Gastroesophageal sphincter (tissue), 4 donors: ENCODE measurements around the gene SMAD6. TPM values are rescaled to one million over a fixed set of nuclear protein-coding genes. Genes with fewer than 3 reads are reported as not detected.

Experiments used
- ATAC-seq: fragments of 150-250 bp; one replicate; pipeline ENCODE4 v1.9.1; 2016; ENCODE audit warnings: mild to moderate bottlenecking, moderate library complexity
- H3K27ac ChIP-seq, 4 donors: fragments of 200-600 bp; sonication (generic) in 3 of 4; 1 replicate in 3 of 4; 2 replicates in 1 of 4; pipeline ENCODE4 v1.5.1; 2016 to 2019
- H3K27me3 ChIP-seq: fragments of 200-600 bp; sonication (generic); one replicate; pipeline ENCODE4 v1.5.1; 2019
- H3K36me3 ChIP-seq, 2 donors: fragments of 200-600 bp; sonication (generic); one replicate each; pipeline ENCODE4 v1.5.1; 2019; ENCODE audit warnings: control low read depth in 1 of 2
- H3K4me1 ChIP-seq, 3 donors: fragments of 200-600 bp; sonication (generic); 1 replicate in 2 of 3; 2 replicates in 1 of 3; pipeline ENCODE4 v1.5.1; 2016 to 2019; ENCODE audit warnings: control low read depth in 2 of 3
- H3K4me3 ChIP-seq, 2 donors: fragments of 200-600 bp; sonication (generic); one replicate each; pipeline ENCODE4 v1.5.1; 2019; ENCODE audit warnings: mild to moderate bottlenecking in 1 of 2, moderate library complexity in 1 of 2
- H3K9me3 ChIP-seq, 3 donors: fragments of 200-600 bp; sonication (generic); one replicate each; pipeline ENCODE4 v1.5.1; 2017 to 2019; ENCODE audit warnings: control low read depth in 2 of 3
- EP300 ChIP-seq: sonication (generic); formaldehyde crosslinking; IDR thresholded peaks from one replicate; pipeline ENCODE4 v1.6.1; 2017; ENCODE audit warnings: antibody characterized with exemption, mild to moderate bottlenecking
- POLR2A ChIP-seq, 2 donors: fragments of 450-650 bp; IDR thresholded peaks; one replicate each; pipeline ENCODE4 v1.6.1; 2017; ENCODE audit warnings: antibody characterized with exemption in 2 of 2, mild to moderate bottlenecking in 2 of 2, moderate library complexity in 1 of 2
- POLR2AphosphoS5 ChIP-seq: sonication (generic); formaldehyde crosslinking; IDR thresholded peaks from one replicate; pipeline ENCODE4 v1.6.1; 2017; ENCODE audit warnings: antibody characterized with exemption
- WGBS, 2 donors: methylation state at CpG; one replicate each; pipeline ENCODE4 v1.1.5; 2018; ENCODE audit warnings: low coverage in 1 of 2; 5-methylcytosine and 5-hydroxymethylcytosine counted together
- total RNA-seq, 4 donors: library from RNA; depleted of rRNA; stranded (reverse); fragments of >200 nt; gene quantifications; one replicate each; pipeline ENCODE4 v1.1.0, GENCODE V29; 2016
- TF ChIP-seq, protein P1 (sequence below), 4 experiments: fragments of 200-600 bp in 2 of 4; fragments of 450-650 bp in 2 of 4; sonication (generic) in 1 of 4; IDR thresholded peaks; one replicate each; pipeline ENCODE4 v1.5.1; 2017 to 2019; ENCODE audit warnings: antibody characterized with exemption in 4 of 4, mild to moderate bottlenecking in 2 of 4, moderate library complexity in 2 of 4

Gene SMAD6
- total RNA-seq, 4 donors from 2014 or later: 9.9 to 11.2 (median 10.9) TPM

DNA sequence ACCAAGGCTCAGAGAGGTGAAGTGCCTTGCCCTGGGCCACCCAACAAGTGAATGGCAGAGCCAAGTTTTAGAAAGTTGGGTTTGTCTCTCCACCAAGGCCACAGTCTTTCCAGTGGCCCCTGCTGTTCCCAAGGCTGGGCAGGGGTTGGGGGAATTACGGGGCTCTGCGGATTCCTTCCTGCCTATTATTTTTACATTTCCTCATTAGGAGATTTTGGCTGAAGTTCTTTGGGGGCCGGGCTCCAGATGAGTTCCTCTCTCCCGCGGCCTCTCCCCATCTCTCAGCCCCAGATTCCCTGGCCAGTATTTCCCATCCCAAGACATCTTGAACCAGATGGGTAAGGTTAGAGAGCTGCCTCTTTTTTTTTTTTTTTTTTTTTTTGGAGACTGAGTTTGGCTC, 44.0 kb upstream of the SMAD6 start:
- Histone ChIP-seq H3K4me1 (peaks cover 0 to 18% (median 4%) of the 10 kb centered on the region in 3 donors), H3K36me3 (no peaks in the 10 kb centered on the region), H3K27me3 (peaks cover 11% of the 10 kb centered on the region), H3K9me3 (no peaks in the 10 kb centered on the region), H3K4me3 (no peak overlapping the region), H3K27ac (peak overlapping the region in 1 of 4 donors; percentile 31)
- TF ChIP-seq, protein P1, sequence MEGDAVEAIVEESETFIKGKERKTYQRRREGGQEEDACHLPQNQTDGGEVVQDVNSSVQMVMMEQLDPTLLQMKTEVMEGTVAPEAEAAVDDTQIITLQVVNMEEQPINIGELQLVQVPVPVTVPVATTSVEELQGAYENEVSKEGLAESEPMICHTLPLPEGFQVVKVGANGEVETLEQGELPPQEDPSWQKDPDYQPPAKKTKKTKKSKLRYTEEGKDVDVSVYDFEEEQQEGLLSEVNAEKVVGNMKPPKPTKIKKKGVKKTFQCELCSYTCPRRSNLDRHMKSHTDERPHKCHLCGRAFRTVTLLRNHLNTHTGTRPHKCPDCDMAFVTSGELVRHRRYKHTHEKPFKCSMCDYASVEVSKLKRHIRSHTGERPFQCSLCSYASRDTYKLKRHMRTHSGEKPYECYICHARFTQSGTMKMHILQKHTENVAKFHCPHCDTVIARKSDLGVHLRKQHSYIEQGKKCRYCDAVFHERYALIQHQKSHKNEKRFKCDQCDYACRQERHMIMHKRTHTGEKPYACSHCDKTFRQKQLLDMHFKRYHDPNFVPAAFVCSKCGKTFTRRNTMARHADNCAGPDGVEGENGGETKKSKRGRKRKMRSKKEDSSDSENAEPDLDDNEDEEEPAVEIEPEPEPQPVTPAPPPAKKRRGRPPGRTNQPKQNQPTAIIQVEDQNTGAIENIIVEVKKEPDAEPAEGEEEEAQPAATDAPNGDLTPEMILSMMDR (IDR thresholded peaks at IDR 0.05): no peak
- no peak for TF ChIP-seq POLR2AphosphoS5
- no peak for TF ChIP-seq EP300
- TF ChIP-seq POLR2A (IDR thresholded peaks at IDR 0.05): no peak
- ATAC-seq: no peak
- WGBS, 2 donors: 30 to 60% methylated on average over 2 to 5 of the region's 5 CpGs

DNA sequence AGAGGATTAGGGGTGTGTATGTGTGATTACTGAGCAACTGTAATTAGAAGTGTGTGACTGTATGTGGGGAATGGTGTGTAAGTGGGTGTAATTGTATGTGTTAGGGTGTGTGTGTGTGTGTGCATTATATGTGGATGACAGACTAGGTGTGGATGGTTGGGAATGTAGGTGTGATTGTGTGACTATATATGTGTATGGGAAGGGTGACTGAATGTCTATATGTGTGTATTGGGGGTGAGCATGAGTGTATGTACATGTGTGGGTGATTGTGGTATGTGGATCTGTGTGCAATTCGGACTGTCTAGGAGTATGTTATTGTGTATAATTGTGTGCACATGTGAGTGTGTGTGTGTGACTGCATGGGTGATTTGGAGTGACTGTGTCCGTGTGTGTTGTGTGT, 43.2 kb upstream of the SMAD6 start:
- WGBS, 2 donors: 94 to 100% methylated on average over 2 of the region's 2 CpGs
- no peak for ATAC-seq
- TF ChIP-seq, protein P1 (IDR thresholded peaks at IDR 0.05): no peak
- TF ChIP-seq POLR2AphosphoS5 (no peak), EP300 (no peak)

DNA sequence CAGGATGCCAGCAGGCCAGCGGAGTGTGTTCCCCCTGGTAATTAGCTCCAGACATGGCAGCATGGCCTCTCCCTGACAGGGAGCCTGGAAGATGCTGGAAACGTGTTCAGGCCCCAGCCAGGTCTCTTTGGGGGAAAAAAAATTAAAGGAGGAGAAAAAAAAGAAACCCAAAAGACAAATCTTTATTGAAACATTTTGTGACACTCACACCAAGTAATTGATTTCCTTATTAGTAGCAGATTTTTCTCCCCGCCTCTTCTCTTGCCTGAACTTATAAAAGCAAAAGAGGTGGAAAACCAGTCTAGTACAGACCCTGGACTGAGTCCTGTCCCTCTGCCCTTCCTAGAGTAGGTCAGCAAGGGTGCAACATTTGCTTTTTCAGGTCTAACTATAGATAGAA, 42.7 kb upstream of the SMAD6 start:
- no peak for ATAC-seq
- Histone ChIP-seq H3K27ac (no peak overlapping the region), H3K27me3 (peaks cover 11% of the 10 kb centered on the region), H3K4me3 (no peak overlapping the region), H3K9me3 (no peaks in the 10 kb centered on the region), H3K36me3 (no peaks in the 10 kb centered on the region), H3K4me1 (peaks cover 0 to 16% (median 4%) of the 10 kb centered on the region in 3 donors)
- 90 to 94% methylated on average over 2 of the region's 3 CpGs for WGBS, 2 donors
- TF ChIP-seq POLR2A (IDR thresholded peaks at IDR 0.05): no peak
- TF ChIP-seq POLR2AphosphoS5: no peak
- TF ChIP-seq, protein P1 (IDR thresholded peaks at IDR 0.05): no peak
- TF ChIP-seq EP300: no peak

More for the DNA sequence above, 43.2 kb upstream of the SMAD6 start:
- Histone ChIP-seq H3K27me3 (peaks cover 11% of the 10 kb centered on the region), H3K9me3 (no peaks in the 10 kb centered on the region), H3K4me1 (peaks cover 0 to 18% (median 4%) of the 10 kb centered on the region in 3 donors), H3K27ac (no peak overlapping the region), H3K36me3 (no peaks in the 10 kb centered on the region), H3K4me3 (no peak overlapping the region)

DNA sequence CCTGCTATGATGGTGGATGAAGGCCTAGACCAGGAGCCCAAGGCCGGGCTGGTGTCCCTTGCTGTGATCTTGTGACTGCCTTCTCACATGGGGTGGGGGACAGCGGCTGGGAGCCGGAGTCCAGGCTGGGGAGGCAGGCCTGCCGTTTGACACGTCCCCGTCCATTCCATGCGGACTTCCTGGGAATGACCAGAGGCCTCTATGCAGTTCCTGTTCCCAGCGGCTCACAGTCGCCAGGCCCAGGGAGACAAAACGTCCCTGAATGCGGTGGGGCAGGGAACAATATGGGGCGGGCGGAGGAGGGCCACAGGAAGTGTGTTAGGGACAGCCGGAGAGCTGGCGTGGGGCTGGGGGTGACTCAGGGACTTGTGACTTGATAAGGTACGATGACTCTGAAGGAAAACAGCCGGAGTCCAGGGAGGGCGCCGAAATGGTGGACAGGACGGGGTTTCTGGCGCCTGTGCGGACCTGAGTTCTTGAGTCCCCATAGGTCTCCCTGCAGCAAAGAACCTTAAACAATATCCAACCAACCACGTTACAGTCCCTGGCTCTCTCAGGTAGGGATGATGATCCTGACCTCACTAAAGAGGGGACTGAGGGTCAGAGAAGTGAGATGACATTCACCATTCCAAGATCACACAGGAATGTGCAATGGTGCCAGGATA, 40.5 kb upstream of the SMAD6 start:
- 85% methylated on average over 16 of the region's 23 CpGs; no CpG with 5 or more reads in 1 of the 2 donors for WGBS, 2 donors
- no peaks in the 10 kb centered on the region for H3K9me3 ChIP-seq
- no peaks in the 10 kb centered on the region for H3K27me3 ChIP-seq
- H3K4me3 ChIP-seq: no peak overlapping the region
- H3K36me3 ChIP-seq: no peaks in the 10 kb centered on the region
- peak; percentile 65 for ATAC-seq
- H3K27ac ChIP-seq: peak overlapping the region in 1 of 4 donors; percentile 43
- TF ChIP-seq POLR2AphosphoS5: no peak
- TF ChIP-seq EP300: no peak
- no peak for TF ChIP-seq POLR2A (IDR thresholded peaks at IDR 0.05)
- TF ChIP-seq, protein P1 (IDR thresholded peaks at IDR 0.05): no peak
- H3K4me1 ChIP-seq: no peaks in the 10 kb centered on the region

DNA sequence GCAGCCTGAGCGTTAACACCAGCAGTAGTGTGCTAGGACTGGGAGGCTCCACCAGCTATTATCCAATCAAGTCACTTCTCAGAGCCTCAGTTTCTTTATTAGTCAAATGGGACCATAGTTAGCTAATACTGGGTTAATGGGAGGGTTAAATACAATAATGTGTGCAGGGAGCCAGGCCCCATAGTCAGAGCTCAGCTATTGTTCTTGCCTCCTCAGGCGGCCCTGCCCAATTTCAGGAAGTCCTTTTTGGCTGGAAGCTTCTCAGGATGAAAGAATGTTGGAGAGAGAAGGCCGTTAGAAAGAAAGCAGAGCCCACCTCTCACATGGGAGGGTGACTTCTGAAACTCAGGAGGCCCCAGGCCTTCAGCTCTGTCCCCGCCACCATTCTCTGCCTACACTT, 39.5 kb upstream of the SMAD6 start:
- 75 to 77% methylated on average over 2 to 3 of the region's 4 CpGs for WGBS, 2 donors
- H3K36me3 ChIP-seq: no peaks in the 10 kb centered on the region
- H3K4me3 ChIP-seq: no peak overlapping the region
- H3K27ac ChIP-seq: peak overlapping the region in 1 of 4 donors; percentile 25
- H3K9me3 ChIP-seq: no peaks in the 10 kb centered on the region
- TF ChIP-seq EP300: no peak
- no peak for TF ChIP-seq POLR2A (IDR thresholded peaks at IDR 0.05)
- TF ChIP-seq POLR2AphosphoS5: no peak
- no peaks in the 10 kb centered on the region for H3K4me1 ChIP-seq
- no peak for ATAC-seq
- H3K27me3 ChIP-seq: no peaks in the 10 kb centered on the region
